Measurements from ENCODE around the gene CIITA. TPM values are rescaled to one million over a fixed set of nuclear protein-coding genes. Genes with fewer than 3 reads are reported as not detected.

CIITA gene
- total RNA-seq, 1 donor from 2014 or later, result 1.0 TPM

DNA sequence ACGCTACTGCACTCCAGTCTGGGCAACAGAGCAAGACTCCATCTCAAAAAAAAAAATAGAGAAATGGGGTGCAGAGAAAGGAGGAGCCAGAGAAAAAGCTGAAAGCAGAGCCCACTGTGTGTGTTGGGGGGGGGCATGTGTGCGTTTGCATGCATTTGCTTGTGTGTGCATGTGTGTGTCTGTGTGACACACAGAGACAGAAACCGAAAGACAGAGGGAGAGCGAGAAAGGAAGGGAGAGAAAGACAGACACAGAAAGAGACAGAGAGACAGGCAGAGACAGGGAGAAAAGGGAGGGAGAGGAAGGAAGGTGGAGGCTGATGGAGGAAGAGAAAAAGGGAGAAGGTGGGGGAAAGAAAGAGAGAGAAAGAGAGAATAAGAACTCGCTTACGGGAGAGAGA, 9.8 kb upstream of the CIITA start:
- Histone ChIP-seq H3K27ac (ENCODE audit: low read depth, low read length) (no peak overlapping the region), H3K36me3 (ENCODE audit: control insufficient read depth in 3 of 3, insufficient read depth in 3 of 3, low read length in 3 of 3) (no peaks in the 10 kb centered on the region), H3K4me1 (ENCODE audit: control insufficient read depth in 3 of 3, insufficient read depth in 3 of 3, low read length in 3 of 3) (peaks cover 23 to 32% (median 30%) of the 10 kb centered on the region in 3 donors), H3K9ac (ENCODE audit: low read depth in 1 of 3, low read length in 3 of 3) (no peak overlapping the region), H3K27me3 (ENCODE audit: control insufficient read depth in 3 of 3, insufficient read depth in 3 of 3, low read length in 3 of 3) (no peaks in the 10 kb centered on the region), H3K9me3 (ENCODE audit: control insufficient read depth in 3 of 3, low read length in 3 of 3) (no peaks in the 10 kb centered on the region), H3K4me3 (ENCODE audit: low read length in 3 of 3) (no peak overlapping the region)

DNA sequence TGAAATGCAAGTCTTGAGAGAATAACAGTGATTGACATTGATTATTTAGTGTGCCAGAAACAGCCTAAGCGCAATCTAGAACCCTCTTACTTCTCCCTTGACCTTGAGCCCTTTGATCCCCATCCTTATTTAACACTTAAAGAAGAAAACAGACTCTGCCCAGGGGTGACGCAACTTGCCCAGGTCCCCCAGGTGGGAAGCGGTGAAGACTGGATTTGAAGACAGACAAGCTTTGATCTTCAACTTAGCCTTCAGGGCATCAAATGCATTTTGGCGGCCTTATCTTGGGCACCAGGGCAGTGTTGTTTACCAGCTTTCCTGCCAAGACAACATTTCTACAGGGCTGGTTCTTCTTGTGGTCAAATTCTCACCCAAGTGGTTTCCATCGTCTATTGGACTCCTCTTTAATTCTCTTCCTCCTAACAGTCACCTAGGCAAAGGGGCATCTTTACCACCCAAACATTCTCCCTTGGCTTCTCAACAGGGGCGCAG, 8.9 kb upstream of the CIITA start:
- Histone ChIP-seq H3K27me3 (ENCODE audit: control insufficient read depth in 3 of 3, insufficient read depth in 3 of 3, low read length in 3 of 3) (no peaks in the 10 kb centered on the region), H3K36me3 (ENCODE audit: control insufficient read depth in 3 of 3, insufficient read depth in 3 of 3, low read length in 3 of 3) (no peaks in the 10 kb centered on the region), H3K9me3 (ENCODE audit: control insufficient read depth in 3 of 3, low read length in 3 of 3) (no peaks in the 10 kb centered on the region), H3K4me1 (ENCODE audit: control insufficient read depth in 3 of 3, insufficient read depth in 3 of 3, low read length in 3 of 3) (peaks cover 23 to 32% (median 30%) of the 10 kb centered on the region in 3 donors), H3K27ac (ENCODE audit: low read depth, low read length) (peak overlapping the region; percentile 28), H3K4me3 (ENCODE audit: low read length in 3 of 3) (peak overlapping the region in 1 of 3 donors; percentile 0), H3K9ac (ENCODE audit: low read depth in 1 of 3, low read length in 3 of 3) (no peak overlapping the region)

DNA sequence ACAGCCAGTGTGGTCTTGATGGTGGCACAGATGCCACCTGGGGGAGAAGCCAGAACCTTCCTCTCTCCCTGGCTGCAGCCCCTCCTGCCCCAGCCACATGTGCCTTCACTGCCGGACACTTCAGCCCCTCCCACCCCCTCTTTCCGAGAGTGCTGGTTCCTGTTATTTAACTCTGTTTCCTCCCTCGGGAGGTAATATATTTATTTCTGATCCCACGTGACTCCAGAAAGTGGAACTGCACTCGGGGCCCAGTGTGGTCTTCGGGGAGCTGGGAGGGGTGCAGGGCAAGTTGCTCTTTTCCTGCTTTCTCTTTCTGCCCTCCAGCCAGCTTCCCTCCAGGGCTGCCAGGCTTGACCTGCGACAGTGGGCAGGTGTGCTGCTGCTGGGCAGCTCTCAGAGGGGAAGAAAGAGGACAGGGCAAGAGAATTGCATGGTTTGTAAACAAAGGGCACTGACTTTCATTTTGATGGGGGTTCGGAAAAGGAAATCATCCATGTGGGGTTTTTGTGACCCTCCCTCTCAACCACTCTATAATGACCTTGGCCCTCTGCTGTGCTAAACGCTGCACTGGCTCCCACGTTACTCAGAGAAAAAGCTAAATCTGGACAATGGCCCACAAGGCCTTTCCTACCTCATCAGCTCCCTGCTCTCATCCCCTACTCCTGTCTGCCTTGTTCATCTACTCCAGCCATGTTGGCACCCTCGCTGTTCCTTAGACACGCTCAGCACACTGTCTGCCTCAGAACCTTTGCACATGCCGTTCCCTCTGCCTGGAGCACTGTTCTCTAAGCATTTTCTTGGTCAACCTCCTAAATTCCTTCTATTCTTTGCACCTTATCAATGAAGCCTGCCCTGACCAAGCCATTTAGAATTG, 8.2 kb upstream of the CIITA start:
- Histone ChIP-seq H3K27ac (ENCODE audit: low read depth, low read length) (peak overlapping the region; percentile 51), H3K9me3 (ENCODE audit: control insufficient read depth in 3 of 3, low read length in 3 of 3) (no peaks in the 10 kb centered on the region), H3K36me3 (ENCODE audit: control insufficient read depth in 3 of 3, insufficient read depth in 3 of 3, low read length in 3 of 3) (no peaks in the 10 kb centered on the region), H3K4me3 (ENCODE audit: low read length in 3 of 3) (peak overlapping the region in 2 of 3 donors; percentile 22 to 31), H3K9ac (ENCODE audit: low read depth in 1 of 3, low read length in 3 of 3) (no peak overlapping the region), H3K4me1 (ENCODE audit: control insufficient read depth in 3 of 3, insufficient read depth in 3 of 3, low read length in 3 of 3) (peaks cover 23 to 32% (median 30%) of the 10 kb centered on the region in 3 donors), H3K27me3 (ENCODE audit: control insufficient read depth in 3 of 3, insufficient read depth in 3 of 3, low read length in 3 of 3) (peaks cover 0 to 6% (median 4%) of the 10 kb centered on the region in 3 donors)

DNA sequence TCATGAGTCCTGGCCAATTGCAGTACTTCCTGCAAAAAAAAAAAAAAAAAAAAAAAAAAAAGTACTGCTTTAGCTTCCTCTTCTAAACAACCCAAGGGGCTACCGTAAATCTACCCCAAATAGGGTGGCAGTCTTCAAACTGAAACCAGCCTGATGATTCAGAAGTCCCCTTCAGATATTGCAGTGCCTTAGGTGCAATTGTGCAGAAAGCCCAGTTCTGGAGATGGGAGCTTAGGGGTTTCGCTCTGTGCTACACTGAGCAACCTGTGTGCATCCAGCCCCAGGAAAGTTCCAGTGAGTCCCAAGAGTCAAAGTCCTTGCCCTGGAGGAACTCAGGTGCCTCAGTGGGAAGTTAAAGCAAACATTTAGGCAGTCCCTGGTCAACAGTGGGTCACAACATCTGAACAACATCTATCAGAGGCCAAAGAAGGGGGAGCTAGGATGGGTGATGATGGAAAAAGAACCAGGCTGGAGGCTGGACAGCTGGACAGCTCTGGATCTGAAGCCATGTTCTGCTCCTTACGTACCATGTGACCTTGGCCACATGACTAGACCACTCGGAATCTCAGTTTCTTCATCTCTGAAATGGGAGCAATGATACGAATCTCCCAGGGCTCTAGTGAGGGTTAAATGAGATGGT, 6.7 kb upstream of the CIITA start:
- peaks cover 23 to 32% (median 30%) of the 10 kb centered on the region in 3 donors for H3K4me1 ChIP-seq (ENCODE audit: control insufficient read depth in 3 of 3, insufficient read depth in 3 of 3, low read length in 3 of 3)
- H3K36me3 ChIP-seq (ENCODE audit: control insufficient read depth in 3 of 3, insufficient read depth in 3 of 3, low read length in 3 of 3), result no peaks in the 10 kb centered on the region
- H3K9ac ChIP-seq (ENCODE audit: low read depth in 1 of 3, low read length in 3 of 3), result no peak overlapping the region
- peaks cover 6 to 16% (median 8%) of the 10 kb centered on the region in 3 donors for H3K27me3 ChIP-seq (ENCODE audit: control insufficient read depth in 3 of 3, insufficient read depth in 3 of 3, low read length in 3 of 3)
- H3K27ac ChIP-seq (ENCODE audit: low read depth, low read length), result peak overlapping the region; percentile 32
- no peak overlapping the region for H3K4me3 ChIP-seq (ENCODE audit: low read length in 3 of 3)
- no peaks in the 10 kb centered on the region for H3K9me3 ChIP-seq (ENCODE audit: control insufficient read depth in 3 of 3, low read length in 3 of 3)

DNA sequence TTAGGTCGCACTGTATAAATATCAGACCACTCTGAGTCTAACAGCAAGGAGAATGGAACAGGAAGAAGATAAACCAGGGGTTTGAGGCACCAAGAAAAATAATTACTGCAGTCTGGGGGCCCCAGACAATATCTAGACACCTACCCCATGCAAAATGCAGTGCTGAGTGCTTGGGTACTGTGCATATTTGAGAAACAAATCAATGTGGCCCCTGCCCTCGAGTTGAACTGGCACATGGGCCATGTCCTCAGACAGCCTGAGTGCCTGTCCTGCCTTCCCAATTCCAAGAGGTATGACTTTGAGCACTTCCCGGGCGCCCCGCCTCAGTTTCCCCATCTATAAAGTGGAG, 6.2 kb upstream of the CIITA start:
- peak overlapping the region; percentile 32 for H3K27ac ChIP-seq (ENCODE audit: low read depth, low read length)
- peaks cover 23 to 32% (median 30%) of the 10 kb centered on the region in 3 donors for H3K4me1 ChIP-seq (ENCODE audit: control insufficient read depth in 3 of 3, insufficient read depth in 3 of 3, low read length in 3 of 3)
- H3K4me3 ChIP-seq (ENCODE audit: low read length in 3 of 3), result no peak overlapping the region
- H3K27me3 ChIP-seq (ENCODE audit: control insufficient read depth in 3 of 3, insufficient read depth in 3 of 3, low read length in 3 of 3), result peaks cover 7 to 16% (median 8%) of the 10 kb centered on the region in 3 donors
- H3K9me3 ChIP-seq (ENCODE audit: control insufficient read depth in 3 of 3, low read length in 3 of 3), result no peaks in the 10 kb centered on the region
- no peaks in the 10 kb centered on the region for H3K36me3 ChIP-seq (ENCODE audit: control insufficient read depth in 3 of 3, insufficient read depth in 3 of 3, low read length in 3 of 3)
- H3K9ac ChIP-seq (ENCODE audit: low read depth in 1 of 3, low read length in 3 of 3), result no peak overlapping the region

DNA sequence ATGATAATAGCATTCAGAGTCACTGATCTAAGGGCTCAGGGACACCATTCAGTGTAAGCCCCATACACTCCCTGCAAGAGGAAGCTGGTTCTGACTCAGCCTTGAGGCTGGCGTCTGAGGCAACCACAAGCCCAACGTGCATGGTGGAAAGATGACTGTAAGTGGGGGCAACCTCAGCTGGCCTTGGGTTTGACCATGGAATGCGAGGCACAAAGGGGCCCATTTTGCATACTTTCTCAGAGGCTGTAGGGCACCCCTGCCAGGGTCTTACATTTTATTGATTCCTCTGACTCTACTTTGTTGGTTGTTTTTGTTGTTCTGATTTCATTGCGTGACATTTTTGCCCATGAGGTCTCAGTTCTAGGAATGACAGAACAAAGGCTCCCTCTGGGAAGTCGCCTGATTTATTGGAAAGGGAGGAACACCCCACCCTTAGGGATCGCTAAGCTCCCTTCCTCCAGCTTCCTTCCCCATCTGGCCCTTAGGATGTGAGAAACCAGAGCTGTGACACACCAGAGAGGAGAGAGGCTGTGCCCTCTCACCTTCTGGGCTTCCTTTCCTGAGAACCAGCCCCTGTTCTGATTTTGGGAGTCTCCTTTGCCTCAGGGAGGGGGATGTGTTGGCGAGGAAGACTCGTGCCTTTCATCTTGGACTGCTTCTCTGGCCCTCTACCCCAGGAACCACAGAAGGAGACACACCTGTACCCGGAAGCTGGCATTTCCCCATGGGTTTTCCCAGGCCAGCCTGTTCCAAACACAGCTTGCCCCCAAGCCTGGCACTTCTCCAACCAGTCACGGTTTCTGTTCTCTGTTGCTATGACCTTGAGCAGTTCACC, 5.6 kb upstream of the CIITA start:
- Histone ChIP-seq H3K36me3 (ENCODE audit: control insufficient read depth in 3 of 3, insufficient read depth in 3 of 3, low read length in 3 of 3) (no peaks in the 10 kb centered on the region), H3K27me3 (ENCODE audit: control insufficient read depth in 3 of 3, insufficient read depth in 3 of 3, low read length in 3 of 3) (peaks cover 7 to 17% (median 8%) of the 10 kb centered on the region in 3 donors), H3K27ac (ENCODE audit: low read depth, low read length) (peak overlapping the region; percentile 32), H3K9me3 (ENCODE audit: control insufficient read depth in 3 of 3, low read length in 3 of 3) (no peaks in the 10 kb centered on the region), H3K9ac (ENCODE audit: low read depth in 1 of 3, low read length in 3 of 3) (no peak overlapping the region), H3K4me3 (ENCODE audit: low read length in 3 of 3) (no peak overlapping the region), H3K4me1 (ENCODE audit: control insufficient read depth in 3 of 3, insufficient read depth in 3 of 3, low read length in 3 of 3) (peaks cover 23 to 28% (median 28%) of the 10 kb centered on the region in 3 donors)

DNA sequence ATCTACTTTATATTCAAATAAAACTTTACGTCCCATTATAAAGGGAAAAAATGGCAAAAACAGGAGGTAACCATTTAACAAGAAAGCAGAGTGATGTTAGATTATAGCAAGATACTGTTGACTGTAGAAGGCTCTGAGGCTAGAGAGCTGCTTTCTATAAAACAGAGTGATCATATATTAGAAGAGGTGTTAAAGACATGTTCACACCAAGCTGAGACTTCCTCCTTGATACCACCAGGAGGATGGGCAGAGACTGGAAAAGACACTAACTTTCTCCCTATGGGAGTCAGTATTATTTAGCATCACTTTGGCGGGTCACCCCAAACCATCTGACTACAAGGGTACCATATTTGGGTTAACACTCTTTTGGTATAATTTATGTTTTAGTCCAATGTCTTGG, 687 bp upstream of the CIITA start:
- Histone ChIP-seq H3K4me1 (ENCODE audit: control insufficient read depth in 3 of 3, insufficient read depth in 3 of 3, low read length in 3 of 3) (peaks cover 18 to 26% (median 24%) of the 10 kb centered on the region in 3 donors), H3K36me3 (ENCODE audit: control insufficient read depth in 3 of 3, insufficient read depth in 3 of 3, low read length in 3 of 3) (no peaks in the 10 kb centered on the region), H3K9ac (ENCODE audit: low read depth in 1 of 3, low read length in 3 of 3) (no peak overlapping the region), H3K9me3 (ENCODE audit: control insufficient read depth in 3 of 3, low read length in 3 of 3) (no peaks in the 10 kb centered on the region), H3K27me3 (ENCODE audit: control insufficient read depth in 3 of 3, insufficient read depth in 3 of 3, low read length in 3 of 3) (peaks cover 13 to 48% (median 16%) of the 10 kb centered on the region in 3 donors), H3K27ac (ENCODE audit: low read depth, low read length) (no peak overlapping the region), H3K4me3 (ENCODE audit: low read length in 3 of 3) (no peak overlapping the region)

DNA sequence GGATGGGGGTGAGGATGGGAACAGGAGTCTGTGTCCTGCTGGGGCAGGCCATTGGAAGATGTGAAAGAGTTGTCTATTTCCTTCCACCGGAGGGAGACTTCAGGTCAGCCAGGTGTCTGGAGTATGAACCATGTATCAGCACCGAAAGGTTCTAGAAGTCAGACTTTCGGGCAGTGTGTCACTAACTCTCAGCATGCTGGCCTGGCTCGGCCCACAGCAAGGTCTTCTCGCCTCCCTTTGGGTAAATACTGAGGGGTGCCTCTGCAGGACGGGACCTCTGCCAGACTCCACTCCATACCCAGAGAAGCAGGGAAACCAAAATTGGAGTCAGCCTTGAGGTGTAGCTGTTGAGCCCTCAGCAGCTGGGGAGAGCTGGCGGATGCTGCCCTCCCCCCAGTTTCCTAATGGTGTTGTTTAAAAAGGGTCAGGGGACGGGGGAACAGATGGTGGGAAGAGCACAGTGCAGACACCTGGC, 507 bp downstream of the CIITA start:
- no peaks in the 10 kb centered on the region for H3K36me3 ChIP-seq (ENCODE audit: control insufficient read depth in 3 of 3, insufficient read depth in 3 of 3, low read length in 3 of 3)
- peaks cover 15 to 23% (median 20%) of the 10 kb centered on the region in 3 donors for H3K4me1 ChIP-seq (ENCODE audit: control insufficient read depth in 3 of 3, insufficient read depth in 3 of 3, low read length in 3 of 3)
- H3K9me3 ChIP-seq (ENCODE audit: control insufficient read depth in 3 of 3, low read length in 3 of 3), result no peaks in the 10 kb centered on the region
- H3K27ac ChIP-seq (ENCODE audit: low read depth, low read length), result no peak overlapping the region
- H3K27me3 ChIP-seq (ENCODE audit: control insufficient read depth in 3 of 3, insufficient read depth in 3 of 3, low read length in 3 of 3), result peaks cover 13 to 48% (median 16%) of the 10 kb centered on the region in 3 donors
- no peak overlapping the region for H3K9ac ChIP-seq (ENCODE audit: low read depth in 1 of 3, low read length in 3 of 3)
- H3K4me3 ChIP-seq (ENCODE audit: low read length in 3 of 3), result peak overlapping the region; percentile 4 to 35 (median 12)

DNA sequence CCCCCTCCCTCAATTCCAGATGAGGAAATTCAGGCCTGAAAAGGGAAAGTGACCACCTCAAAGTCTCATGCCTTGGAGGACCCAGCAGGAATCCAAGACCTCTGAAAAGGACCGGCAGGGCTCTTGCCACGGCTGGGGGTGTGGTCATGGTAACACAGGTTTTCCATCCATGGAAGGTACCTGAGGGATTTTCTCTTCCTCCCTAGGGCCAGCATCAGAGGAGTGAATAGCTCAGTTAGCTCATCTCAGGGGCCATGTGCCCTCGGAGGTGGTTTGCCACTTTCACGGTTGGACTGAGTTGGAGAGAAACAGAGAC, 1.3 kb downstream of the CIITA start:
- H3K4me1 ChIP-seq (ENCODE audit: control insufficient read depth in 3 of 3, insufficient read depth in 3 of 3, low read length in 3 of 3), result peaks cover 19 to 29% (median 25%) of the 10 kb centered on the region in 3 donors
- no peaks in the 10 kb centered on the region for H3K36me3 ChIP-seq (ENCODE audit: control insufficient read depth in 3 of 3, insufficient read depth in 3 of 3, low read length in 3 of 3)
- peak overlapping the region in 2 of 3 donors; percentile 70 to 75 for H3K9ac ChIP-seq (ENCODE audit: low read depth in 1 of 3, low read length in 3 of 3)
- H3K9me3 ChIP-seq (ENCODE audit: control insufficient read depth in 3 of 3, low read length in 3 of 3), result no peaks in the 10 kb centered on the region
- peaks cover 13 to 48% (median 16%) of the 10 kb centered on the region in 3 donors for H3K27me3 ChIP-seq (ENCODE audit: control insufficient read depth in 3 of 3, insufficient read depth in 3 of 3, low read length in 3 of 3)
- H3K27ac ChIP-seq (ENCODE audit: low read depth, low read length), result peak overlapping the region; percentile 54
- peak overlapping the region; percentile 76 to 83 (median 82) for H3K4me3 ChIP-seq (ENCODE audit: low read length in 3 of 3)

All from skeletal muscle tissue (tissue), 4 donors.